HepG2 (cell line): ENCODE data around the gene CBL. TPM values are rescaled to one million over a fixed set of nuclear protein-coding genes. Genes with fewer than 3 reads are reported as not detected.
A peak's percentile ranks its signal among the peaks of the same experiment; 100 is the strongest.

Source experiments
- FOXA3 ChIP-seq: IDR thresholded peaks from 2 replicates; pipeline ENCODE4 v1.6.1; 2016; ENCODE audit warnings: missing genetic modification reagents, missing compliant biosample characterization
- HMG20A ChIP-seq: IDR thresholded peaks from 2 replicates; pipeline ENCODE4 v1.6.1; 2016; ENCODE audit warnings: borderline replicate concordance
- KDM2A ChIP-seq: sonication (generic); formaldehyde crosslinking; IDR thresholded peaks from 2 replicates; pipeline ENCODE4 v1.4.0; 2020; ENCODE audit warnings: low read depth, missing genetic modification reagents, borderline replicate concordance
- MED1 ChIP-seq: sonication (generic); formaldehyde crosslinking; IDR thresholded peaks from 2 replicates; pipeline ENCODE4 v1.4.0; 2020; ENCODE audit warnings: missing genetic modification reagents
- NR1H2 ChIP-seq: sonication (generic); formaldehyde crosslinking; IDR thresholded peaks from 2 replicates; pipeline ENCODE4 v1.8.1; 2022; ENCODE audit warnings: low read depth, missing genetic modification reagents, borderline replicate concordance
- NR2F6 ChIP-seq, 2 experiments: IDR thresholded peaks; 2 replicates each; pipeline ENCODE4 v1.6.1; 2016; ENCODE audit warnings: antibody characterized with exemption in 1 of 2, mild to moderate bottlenecking in 1 of 2
- PLRG1 ChIP-seq: fragments of 450-650 bp; conservative IDR thresholded peaks from 2 replicates; pipeline ENCODE4 v1.6.1; 2016
- PRMT3 ChIP-seq: sonication (generic); formaldehyde crosslinking; IDR thresholded peaks from 2 replicates; pipeline ENCODE4 v1.8.1; 2022; ENCODE audit warnings: low read depth, mild to moderate bottlenecking, moderate library complexity, missing genetic modification reagents, borderline replicate concordance
- STAG1 ChIP-seq: sonication (generic); formaldehyde crosslinking; IDR thresholded peaks from 2 replicates; pipeline ENCODE4 v1.4.0; 2020; ENCODE audit warnings: missing genetic modification reagents
- ZEB1 ChIP-seq: IDR thresholded peaks from 2 replicates; pipeline ENCODE4 v1.6.1; 2012; ENCODE audit warnings: mild to moderate bottlenecking, low read depth, inconsistent platforms; ENCODE audit not compliant: insufficient replicate concordance
- ZMYM4 ChIP-seq: sonication (generic); formaldehyde crosslinking; IDR thresholded peaks from 2 replicates; pipeline ENCODE4 v1.8.1; 2023; ENCODE audit warnings: mild to moderate bottlenecking, missing genetic modification reagents
- ZNF30 ChIP-seq: sonication (generic); formaldehyde crosslinking; IDR thresholded peaks from 2 replicates; pipeline ENCODE4 v1.5.0; 2020; ENCODE audit warnings: mild to moderate bottlenecking, missing genetic modification reagents
- ZNF335 ChIP-seq: sonication (generic); formaldehyde crosslinking; IDR thresholded peaks from 2 replicates; pipeline ENCODE4 v1.4.0; 2020; ENCODE audit warnings: missing genetic modification reagents
- ZSCAN30 ChIP-seq: sonication (generic); formaldehyde crosslinking; IDR thresholded peaks from 2 replicates; pipeline ENCODE4 v1.5.0; 2020; ENCODE audit warnings: mild to moderate bottlenecking, missing genetic modification reagents
- polyA plus RNA-seq, 8 experiments: library from polyadenylated mRNA; depleted of rRNA in 3 of 8; stranded (reverse) in 7 of 8; unstranded in 1 of 8; fragments of >200 nt; fragmentation: Illumina TruSeq in 4 of 8; extraction: Trizol in 4 of 8; gene quantifications; 2 replicates each; pipeline versions ENCODE4 v1.2.1 to v1.2.3, GENCODE V29; 2011 to 2016; ENCODE audit warnings: low read depth in 4 of 8, missing spikeins in 1 of 8, mixed read lengths in 1 of 8; ENCODE audit not compliant: insufficient read depth in 1 of 8
- total RNA-seq, 5 experiments: library from RNA; depleted of rRNA; stranded (reverse); fragments of >200 nt; fragmentation: Illumina TruSeq; extraction: Trizol; gene quantifications; 2 replicates each; pipeline ENCODE4 v1.2.3, GENCODE V29; 2016; ENCODE audit warnings: low read depth in 1 of 5
- TF ChIP-seq, protein P1 (sequence below): IDR thresholded peaks from 2 replicates; pipeline ENCODE4 v1.6.1; 2016; ENCODE audit warnings: mild to moderate bottlenecking, missing biosample characterization, missing genetic modification reagents
- TF ChIP-seq, protein P2 (sequence below): sonication (generic); formaldehyde crosslinking; IDR thresholded peaks from 2 replicates; pipeline ENCODE4 v1.8.0; 2022; ENCODE audit warnings: mild to moderate bottlenecking, missing genetic modification reagents, moderate library complexity
- TF ChIP-seq, protein P3 (sequence below): sonication (generic); formaldehyde crosslinking; IDR thresholded peaks from 2 replicates; pipeline ENCODE4 v1.5.0; 2020; ENCODE audit warnings: mild to moderate bottlenecking, low read depth, missing genetic modification reagents, borderline replicate concordance
- TF ChIP-seq, protein P4 (sequence below): sonication (generic); formaldehyde crosslinking; IDR thresholded peaks from 2 replicates; pipeline ENCODE4 v1.4.0; 2020; ENCODE audit warnings: missing genetic modification reagents, borderline replicate concordance
- TF ChIP-seq, protein P5 (sequence below): IDR thresholded peaks from 2 replicates; pipeline ENCODE4 v1.6.1; 2012; ENCODE audit warnings: inconsistent platforms
- TF ChIP-seq, protein P6 (sequence below): sonication (generic); formaldehyde crosslinking; conservative IDR thresholded peaks from 2 replicates; pipeline ENCODE4 v1.4.0; 2020; ENCODE audit warnings: missing genetic modification reagents
- TF ChIP-seq, protein P7 (sequence below): sonication (generic); formaldehyde crosslinking; IDR thresholded peaks from 2 replicates; pipeline ENCODE4 v1.5.0; 2020; ENCODE audit warnings: mild to moderate bottlenecking, missing genetic modification reagents, borderline replicate concordance
- TF ChIP-seq, protein P8 (sequence below): sonication (generic); formaldehyde crosslinking; IDR thresholded peaks from 2 replicates; pipeline ENCODE4 v1.4.0; 2020; ENCODE audit warnings: mild to moderate bottlenecking, missing genetic modification reagents

CBL gene
- total and polyA plus RNA-seq, 2 of the 13 experiments (the other 11 are each of a cell fraction or from before 2014, with no cell fraction given): 6.6 to 7.4 TPM

DNA sequence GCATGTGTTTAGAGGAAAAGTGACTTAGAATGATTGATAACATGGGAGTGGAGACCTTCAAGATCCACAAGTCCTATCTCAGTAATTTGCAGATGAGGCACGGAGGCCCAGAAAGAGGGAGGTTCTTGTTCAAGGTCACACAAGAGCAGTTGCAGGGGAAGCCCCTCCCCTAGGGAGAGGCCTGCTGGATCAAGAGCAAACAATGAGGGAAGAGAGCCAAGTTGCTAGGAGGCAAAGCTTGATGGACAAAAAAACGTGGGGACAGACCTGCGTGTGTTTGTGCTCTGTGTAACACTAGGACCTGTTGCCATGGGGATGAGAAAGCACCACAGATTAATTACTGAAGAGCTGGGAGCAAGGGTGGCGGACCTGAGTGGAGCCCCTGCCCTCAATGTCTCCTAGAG lies 146.7 kb downstream of the CBL start (continued):
- peak; percentile 52; the same call in 1 of the 2 replicates for TF ChIP-seq HMG20A
- TF ChIP-seq ZSCAN30 (CRISPR knock-in tag): no peak
- TF ChIP-seq, protein P1, sequence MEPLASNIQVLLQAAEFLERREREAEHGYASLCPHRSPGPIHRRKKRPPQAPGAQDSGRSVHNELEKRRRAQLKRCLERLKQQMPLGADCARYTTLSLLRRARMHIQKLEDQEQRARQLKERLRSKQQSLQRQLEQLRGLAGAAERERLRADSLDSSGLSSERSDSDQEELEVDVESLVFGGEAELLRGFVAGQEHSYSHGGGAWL (CRISPR knock-in tag): no peak
- TF ChIP-seq, protein P2, sequence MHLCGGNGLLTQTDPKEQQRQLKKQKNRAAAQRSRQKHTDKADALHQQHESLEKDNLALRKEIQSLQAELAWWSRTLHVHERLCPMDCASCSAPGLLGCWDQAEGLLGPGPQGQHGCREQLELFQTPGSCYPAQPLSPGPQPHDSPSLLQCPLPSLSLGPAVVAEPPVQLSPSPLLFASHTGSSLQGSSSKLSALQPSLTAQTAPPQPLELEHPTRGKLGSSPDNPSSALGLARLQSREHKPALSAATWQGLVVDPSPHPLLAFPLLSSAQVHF (CRISPR knock-in tag): no peak
- TF ChIP-seq, protein P3, sequence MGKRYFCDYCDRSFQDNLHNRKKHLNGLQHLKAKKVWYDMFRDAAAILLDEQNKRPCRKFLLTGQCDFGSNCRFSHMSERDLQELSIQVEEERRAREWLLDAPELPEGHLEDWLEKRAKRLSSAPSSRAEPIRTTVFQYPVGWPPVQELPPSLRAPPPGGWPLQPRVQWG (CRISPR knock-in tag): no peak
- TF ChIP-seq MED1: peak; percentile 31; the same call in 1 of the 2 replicates
- TF ChIP-seq KDM2A (CRISPR knock-in tag): no peak
- TF ChIP-seq NR1H2 (CRISPR knock-in tag): no peak
- no peak for TF ChIP-seq ZNF30 (CRISPR knock-in tag)
- TF ChIP-seq, protein P4, sequence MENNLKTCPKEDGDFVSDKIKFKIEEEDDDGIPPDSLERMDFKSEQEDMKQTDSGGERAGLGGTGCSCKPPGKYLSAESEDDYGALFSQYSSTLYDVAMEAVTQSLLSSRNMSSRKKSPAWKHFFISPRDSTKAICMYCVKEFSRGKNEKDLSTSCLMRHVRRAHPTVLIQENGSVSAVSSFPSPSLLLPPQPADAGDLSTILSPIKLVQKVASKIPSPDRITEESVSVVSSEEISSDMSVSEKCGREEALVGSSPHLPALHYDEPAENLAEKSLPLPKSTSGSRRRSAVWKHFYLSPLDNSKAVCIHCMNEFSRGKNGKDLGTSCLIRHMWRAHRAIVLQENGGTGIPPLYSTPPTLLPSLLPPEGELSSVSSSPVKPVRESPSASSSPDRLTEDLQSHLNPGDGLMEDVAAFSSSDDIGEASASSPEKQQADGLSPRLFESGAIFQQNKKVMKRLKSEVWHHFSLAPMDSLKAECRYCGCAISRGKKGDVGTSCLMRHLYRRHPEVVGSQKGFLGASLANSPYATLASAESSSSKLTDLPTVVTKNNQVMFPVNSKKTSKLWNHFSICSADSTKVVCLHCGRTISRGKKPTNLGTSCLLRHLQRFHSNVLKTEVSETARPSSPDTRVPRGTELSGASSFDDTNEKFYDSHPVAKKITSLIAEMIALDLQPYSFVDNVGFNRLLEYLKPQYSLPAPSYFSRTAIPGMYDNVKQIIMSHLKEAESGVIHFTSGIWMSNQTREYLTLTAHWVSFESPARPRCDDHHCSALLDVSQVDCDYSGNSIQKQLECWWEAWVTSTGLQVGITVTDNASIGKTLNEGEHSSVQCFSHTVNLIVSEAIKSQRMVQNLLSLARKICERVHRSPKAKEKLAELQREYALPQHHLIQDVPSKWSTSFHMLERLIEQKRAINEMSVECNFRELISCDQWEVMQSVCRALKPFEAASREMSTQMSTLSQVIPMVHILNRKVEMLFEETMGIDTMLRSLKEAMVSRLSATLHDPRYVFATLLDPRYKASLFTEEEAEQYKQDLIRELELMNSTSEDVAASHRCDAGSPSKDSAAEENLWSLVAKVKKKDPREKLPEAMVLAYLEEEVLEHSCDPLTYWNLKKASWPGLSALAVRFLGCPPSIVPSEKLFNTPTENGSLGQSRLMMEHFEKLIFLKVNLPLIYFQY: no peak
- TF ChIP-seq STAG1 (CRISPR knock-in tag): no peak
- no peak for TF ChIP-seq NR2F6 (IDR thresholded peaks at IDR 0.05)
- TF ChIP-seq NR2F6 (CRISPR knock-in tag; IDR thresholded peaks at IDR 0.05): 0 out of 2 replicates have a peak, but pooled peaks have one; percentile 38
- TF ChIP-seq ZEB1: no peak
- TF ChIP-seq, protein P5, sequence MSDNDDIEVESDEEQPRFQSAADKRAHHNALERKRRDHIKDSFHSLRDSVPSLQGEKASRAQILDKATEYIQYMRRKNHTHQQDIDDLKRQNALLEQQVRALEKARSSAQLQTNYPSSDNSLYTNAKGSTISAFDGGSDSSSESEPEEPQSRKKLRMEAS: peak; percentile 49
- TF ChIP-seq, protein P6, sequence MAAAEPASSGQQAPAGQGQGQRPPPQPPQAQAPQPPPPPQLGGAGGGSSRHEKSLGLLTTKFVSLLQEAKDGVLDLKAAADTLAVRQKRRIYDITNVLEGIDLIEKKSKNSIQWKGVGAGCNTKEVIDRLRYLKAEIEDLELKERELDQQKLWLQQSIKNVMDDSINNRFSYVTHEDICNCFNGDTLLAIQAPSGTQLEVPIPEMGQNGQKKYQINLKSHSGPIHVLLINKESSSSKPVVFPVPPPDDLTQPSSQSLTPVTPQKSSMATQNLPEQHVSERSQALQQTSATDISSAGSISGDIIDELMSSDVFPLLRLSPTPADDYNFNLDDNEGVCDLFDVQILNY (CRISPR knock-in tag): no peak
- TF ChIP-seq, protein P7, sequence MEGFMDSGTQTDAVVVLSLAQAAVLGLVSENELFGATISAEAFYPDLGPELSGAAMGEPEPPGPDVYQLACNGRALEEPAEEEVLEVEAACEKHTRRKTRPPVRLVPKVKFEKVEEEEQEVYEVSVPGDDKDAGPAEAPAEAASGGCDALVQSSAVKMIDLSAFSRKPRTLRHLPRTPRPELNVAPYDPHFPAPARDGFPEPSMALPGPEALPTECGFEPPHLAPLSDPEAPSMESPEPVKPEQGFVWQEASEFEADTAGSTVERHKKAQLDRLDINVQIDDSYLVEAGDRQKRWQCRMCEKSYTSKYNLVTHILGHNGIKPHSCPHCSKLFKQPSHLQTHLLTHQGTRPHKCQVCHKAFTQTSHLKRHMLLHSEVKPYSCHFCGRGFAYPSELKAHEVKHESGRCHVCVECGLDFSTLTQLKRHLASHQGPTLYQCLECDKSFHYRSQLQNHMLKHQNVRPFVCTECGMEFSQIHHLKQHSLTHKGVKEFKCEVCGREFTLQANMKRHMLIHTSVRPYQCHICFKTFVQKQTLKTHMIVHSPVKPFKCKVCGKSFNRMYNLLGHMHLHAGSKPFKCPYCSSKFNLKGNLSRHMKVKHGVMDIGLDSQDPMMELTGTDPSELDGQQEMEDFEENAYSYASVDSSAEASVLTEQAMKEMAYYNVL: 0 out of 2 replicates have a peak, but pooled peaks have one; percentile 24
- 0 out of 2 replicates have a peak, but pooled peaks have one; percentile 22 for TF ChIP-seq ZNF335 (CRISPR knock-in tag)
- TF ChIP-seq ZMYM4: peak; percentile 47; the same call in 1 of the 2 replicates
- TF ChIP-seq, protein P8, sequence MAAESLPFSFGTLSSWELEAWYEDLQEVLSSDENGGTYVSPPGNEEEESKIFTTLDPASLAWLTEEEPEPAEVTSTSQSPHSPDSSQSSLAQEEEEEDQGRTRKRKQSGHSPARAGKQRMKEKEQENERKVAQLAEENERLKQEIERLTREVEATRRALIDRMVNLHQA (CRISPR knock-in tag): no peak
- TF ChIP-seq PRMT3 (CRISPR knock-in tag): no peak
- TF ChIP-seq FOXA3 (CRISPR knock-in tag): peak; percentile 32; the same call in 1 of the 2 replicates
- TF ChIP-seq PLRG1: no peak
